Mesenteric fat pad (tissue), 1 donor: ENCODE measurements around the gene ZNF391. TPM values are rescaled to one million over a fixed set of nuclear protein-coding genes. Genes with fewer than 3 reads are reported as not detected.
"Not testable (repeated sequence)": the region's sequence is repeated elsewhere in the genome, so short reads cannot be mapped to it uniquely, and the experiment has no call there.

ENCODE experiments used
- DNase-seq: peaks from one replicate; pipeline ENCODE4 v3.0.0-alpha.2; 2020; ENCODE audit warnings: low spot score
- long read RNA-seq: library from polyadenylated mRNA; unstranded; transcript quantifications from one replicate; pipeline ENCODE4 v2.0.0, GENCODE V29; 2020
- total RNA-seq: library from RNA; stranded (reverse); fragmentation: NEBNext Ultra II Directional; extraction: Animal tissue kit (Norgen Biotek cat#: 25700); gene quantifications from one replicate; pipeline ENCODE4 v1.2.1, GENCODE V29; 2021
- donor health status: DM: yes; HTN: yes; CAD: no.

Gene ZNF391
- total RNA-seq, result 3.5 TPM
- long read RNA-seq, partial matches to known transcripts, result 0 of 2 reads
- long read RNA-seq, other reads (novel, unspliced or antisense), result 2 of 2 reads

- DNase-seq, result no peak
Observed at GRCh38 chr6:27388293-27389197, at the start of gene ZNF391. ZNF391 (plus strand) TSS chr6:27388759; CDS start chr6:27400371, 11,612 bp downstream.

GRCh38 chr6:27352850-27353249, 35.7 kb upstream of the ZNF391 start:
- no peak for DNase-seq

DNA sequence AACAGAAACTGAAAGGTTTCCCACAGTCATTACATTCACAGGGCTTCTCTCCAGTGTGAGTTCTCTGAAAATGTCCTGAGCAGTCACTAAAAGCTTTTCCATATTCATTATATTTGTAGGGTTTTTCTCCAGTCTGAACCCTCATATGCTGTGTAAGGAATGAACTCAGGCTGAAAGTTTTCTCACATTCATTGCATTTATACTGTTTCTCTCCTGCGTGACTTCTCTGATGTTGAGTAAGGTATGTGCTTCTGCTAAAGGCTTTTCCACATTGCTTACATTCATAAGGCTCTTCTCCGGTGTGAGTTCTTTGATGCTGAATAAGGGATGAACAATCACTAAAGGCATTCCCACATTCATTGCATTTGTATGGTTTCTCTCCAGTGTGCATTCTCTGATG, 29.8 kb upstream of the ZNF391 start:
- DNase-seq, result no peak

GRCh38 chr6:27359231-27359630, 29.3 kb upstream of the ZNF391 start:
- no peak for DNase-seq

DNA sequence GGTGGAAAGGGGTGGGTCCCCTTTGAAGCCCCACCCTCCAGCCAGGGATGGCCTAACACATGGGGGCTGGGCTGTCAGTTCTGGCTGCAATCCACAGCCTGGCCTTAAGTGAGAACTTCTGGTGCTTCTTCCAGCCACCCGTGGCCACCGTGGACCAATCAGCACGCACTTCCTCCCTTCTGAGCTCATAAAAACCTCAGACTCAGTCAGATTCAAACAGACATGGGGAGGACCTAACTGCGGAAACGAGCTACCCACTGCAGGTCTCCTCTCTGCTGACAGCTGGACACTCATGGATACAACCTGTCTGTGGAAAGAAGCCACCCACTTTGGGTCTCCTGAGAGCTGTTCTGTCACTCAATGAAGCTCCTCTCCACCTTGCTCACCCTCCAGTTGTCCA, 20.4 kb upstream of the ZNF391 start:
- DNase-seq, result no peak

DNA sequence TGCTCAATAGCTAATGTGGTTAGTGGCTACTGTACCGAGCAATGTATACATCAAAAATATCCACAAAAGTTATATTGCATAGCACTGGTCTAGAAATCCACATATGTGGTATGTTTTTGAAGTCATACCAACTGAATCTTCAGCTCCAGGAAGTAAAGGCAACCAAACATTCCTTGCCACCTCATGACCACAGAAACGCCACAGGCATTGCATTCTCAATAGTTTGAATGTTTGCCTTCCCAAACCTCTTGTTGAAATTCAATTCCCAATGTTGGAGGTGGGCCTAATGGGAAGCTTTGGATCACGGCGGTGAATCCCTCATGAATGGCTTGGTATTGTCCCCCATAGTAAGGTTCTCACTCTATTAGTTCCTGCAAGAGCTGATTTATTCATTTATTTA, 18.2 kb upstream of the ZNF391 start:
- DNase-seq, result no peak

DNA sequence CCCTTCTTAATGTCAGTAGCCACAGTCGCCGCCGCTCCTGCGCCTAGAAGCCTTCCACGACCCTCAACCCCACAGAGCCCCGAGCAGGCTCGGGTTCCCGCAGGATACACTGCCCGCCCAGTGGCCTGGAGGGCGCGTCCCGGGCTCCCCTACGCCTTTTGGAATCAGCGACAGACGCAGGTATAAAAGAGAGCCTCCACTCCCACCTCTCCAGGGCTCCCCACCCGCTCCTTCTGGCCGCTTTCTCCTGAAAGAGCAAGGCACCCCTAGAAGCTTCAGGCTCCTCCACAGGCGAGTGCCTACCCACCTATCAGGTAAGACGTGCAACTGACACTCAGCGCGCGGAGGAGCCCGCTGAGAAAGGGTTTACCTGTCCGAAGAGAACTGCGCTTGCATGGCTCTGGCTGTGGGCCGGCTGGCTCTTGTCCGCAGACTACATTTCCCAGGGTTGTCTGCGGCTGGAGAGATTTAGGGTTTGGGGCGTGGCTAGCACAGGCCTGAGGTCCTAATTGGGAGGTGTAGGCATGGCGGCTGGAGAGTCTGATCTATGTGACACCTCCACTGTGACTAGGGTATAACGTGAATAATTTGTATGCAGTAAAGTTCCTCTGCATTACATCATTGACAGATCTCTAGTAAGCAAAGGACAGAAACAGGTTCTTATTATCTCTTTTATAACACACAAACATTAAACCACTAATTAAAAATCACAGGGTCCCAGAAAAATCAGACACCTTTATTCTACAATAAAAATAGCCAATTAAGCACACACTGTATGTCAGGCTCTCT, 13.5 kb upstream of the ZNF391 start:
- DNase-seq, result no peak

DNA sequence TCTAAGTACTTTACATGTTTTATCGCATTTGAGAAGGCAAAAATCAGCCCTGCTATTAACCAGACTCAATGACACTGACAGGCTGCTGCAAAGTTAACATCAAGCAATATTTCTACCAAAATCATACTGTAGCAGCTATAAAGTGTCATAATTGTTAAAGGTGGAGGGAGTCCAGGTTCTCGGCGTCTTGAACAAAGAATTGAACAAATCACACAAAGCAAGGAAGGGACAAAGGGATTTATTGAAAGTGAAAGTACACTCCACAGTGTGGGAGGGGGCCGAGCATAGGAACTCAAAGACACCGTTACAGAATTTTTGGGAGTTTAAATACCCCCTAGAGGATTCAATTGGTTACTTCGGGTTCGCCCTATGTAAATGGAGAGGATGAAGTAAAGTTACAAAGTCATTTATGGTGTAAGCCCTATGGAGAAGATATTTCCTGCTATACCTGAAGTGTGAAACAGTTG, 12.9 kb upstream of the ZNF391 start:
- DNase-seq, result no peak

DNA sequence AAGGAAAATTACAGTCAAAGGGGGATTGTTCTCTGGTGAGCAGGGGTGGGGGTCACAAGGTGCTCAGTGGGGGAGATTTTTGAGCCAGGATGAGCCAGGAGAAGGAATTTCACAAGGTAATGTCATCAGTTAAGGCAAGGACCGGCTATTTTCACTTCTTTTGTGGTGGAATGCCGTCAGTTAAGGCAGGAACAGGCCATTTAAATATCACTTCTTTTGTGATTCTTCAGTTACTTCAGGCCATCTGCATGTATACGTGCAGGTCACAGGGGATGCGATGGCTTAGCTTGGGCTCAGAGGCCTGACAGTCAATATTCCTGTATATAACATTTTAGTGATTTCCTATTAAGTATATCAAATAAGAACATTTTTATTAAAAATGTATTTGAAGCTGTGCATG, 10.2 kb upstream of the ZNF391 start:
- not testable (repeated sequence) for DNase-seq

DNA sequence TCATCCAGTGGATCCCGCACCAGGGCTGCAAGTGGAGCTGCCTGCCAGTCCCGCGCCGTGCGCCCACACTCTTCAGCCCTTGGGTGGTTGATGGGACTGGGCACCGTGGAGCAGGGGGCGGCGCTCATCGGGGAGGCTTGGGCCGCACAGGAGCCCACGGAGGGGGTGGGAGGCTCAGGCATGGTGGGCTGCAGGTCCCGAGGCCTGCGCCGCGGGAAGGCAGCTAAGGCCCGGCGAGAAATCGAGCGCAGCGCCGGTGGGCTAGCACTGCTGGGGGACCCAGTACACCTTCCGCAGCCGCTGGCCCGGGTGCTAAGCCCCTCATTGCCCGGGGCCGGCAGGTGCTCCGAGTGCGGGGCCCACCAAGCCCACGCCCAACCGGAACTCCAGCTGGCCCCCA, 7.6 kb upstream of the ZNF391 start:
- not testable (repeated sequence) for DNase-seq

- DNase-seq, result no peak
Observed at GRCh38 chr6:27383011-27383410, 5.5 kb upstream of the ZNF391 start.

- DNase-seq, result no peak
Observed at GRCh38 chr6:27383481-27383880, 5.1 kb upstream of the ZNF391 start.

DNA sequence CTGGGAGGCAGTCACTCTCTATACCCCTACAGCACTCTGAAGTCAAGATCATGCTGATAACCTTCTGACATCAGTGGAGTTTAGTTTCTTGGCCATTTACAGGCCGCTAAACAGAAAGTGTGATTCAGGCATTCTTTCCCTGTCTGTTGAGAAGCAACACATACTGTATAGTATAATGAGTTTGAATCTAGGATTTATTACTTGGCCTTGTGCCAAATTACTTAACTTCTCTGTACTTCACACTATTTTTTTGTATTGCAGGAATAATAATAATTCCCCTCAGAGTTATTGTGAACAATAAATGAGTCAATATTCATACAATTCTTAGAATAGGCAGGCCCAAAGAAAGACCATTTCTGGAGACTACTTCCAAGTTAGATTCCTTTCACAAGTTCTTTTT, 4.1 kb downstream of the ZNF391 start:
- no peak for DNase-seq

- no peak for DNase-seq
Observed at GRCh38 chr6:27394073-27394472, 5.5 kb downstream of the ZNF391 start.

GRCh38 chr6:27400877-27401642, 12.5 kb downstream of the ZNF391 start:
- DNase-seq, result no peak

GRCh38 chr6:27406085-27406484, 17.5 kb downstream of the ZNF391 start:
- DNase-seq, result no peak

DNA sequence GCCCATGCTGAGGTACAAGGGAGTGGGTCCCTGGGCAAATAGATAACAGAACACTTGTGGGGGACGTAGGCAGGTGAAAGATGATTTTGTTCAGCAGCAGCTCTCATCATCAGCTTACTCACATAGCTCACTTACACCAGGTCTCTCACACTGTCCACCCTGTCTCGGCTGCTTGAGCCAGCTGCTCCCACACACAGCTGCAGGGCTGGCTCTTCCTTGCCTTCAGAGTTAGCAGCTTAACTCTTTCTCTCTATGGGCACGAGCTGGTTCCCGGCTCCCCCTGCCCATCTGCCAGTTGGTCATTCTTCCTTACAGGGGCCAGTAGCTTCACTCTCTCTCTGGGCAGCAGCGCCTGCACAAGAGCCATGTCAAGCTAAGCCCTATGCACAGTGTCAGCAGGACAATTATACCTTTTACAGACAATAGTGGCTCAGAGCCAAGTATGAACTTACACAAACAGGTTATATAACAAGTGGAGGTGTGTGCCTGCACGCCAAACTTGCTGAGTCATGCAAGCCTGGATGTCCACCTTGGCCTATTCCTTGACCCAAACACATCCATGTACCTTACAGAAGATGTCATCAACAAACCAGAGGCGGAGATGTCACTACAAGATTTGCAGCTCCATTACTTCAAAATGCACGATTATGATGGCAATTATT, 18.7 kb downstream of the ZNF391 start:
- no peak for DNase-seq

DNA sequence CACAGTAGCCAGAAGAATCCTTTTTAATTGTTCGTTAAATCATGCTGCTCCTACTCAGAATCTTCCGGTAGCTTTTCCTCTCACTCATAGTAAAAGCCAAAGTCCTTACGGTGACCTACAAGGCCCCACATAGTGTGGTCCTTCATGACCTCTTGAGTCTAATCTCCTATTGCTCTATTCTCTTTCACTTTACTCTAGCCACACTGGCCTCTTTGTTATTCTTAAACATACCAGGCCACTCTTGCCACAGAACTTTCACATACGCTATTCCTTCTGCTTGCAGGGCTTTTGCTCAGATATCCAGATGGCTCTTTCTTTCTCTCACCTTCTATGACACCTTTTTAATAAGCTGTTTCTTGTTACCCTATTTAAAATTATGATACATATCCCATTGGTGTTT, 25.7 kb downstream of the ZNF391 start:
- no peak for DNase-seq

DNA sequence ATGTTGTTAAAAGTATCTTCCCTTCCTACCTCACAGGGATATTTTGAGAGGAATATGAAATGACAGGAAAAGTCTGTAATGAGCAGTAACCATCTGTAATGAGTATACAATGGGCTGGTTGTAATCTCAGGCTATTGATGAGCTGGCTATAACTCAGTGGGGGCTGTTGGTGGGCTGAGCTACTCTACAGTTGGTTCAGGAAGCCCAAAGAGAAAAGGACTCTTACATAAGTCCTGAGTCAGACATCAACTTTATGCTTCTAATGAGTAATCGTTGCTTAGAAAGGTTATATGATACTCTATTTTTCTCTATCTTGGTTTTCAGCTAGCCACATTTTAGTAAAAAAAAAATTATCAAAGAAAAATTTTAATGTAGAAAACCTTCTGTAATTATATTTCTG, 26.4 kb downstream of the ZNF391 start:
- DNase-seq, result no peak

GRCh38 chr6:27415898-27416297, 27.3 kb downstream of the ZNF391 start:
- DNase-seq, result no peak

- no peak for DNase-seq
Observed at GRCh38 chr6:27419363-27419762, 30.8 kb downstream of the ZNF391 start.
